ENCODE measurements around the gene NPPB. TPM values are rescaled to one million over a fixed set of nuclear protein-coding genes. Genes with fewer than 3 reads are reported as not detected.

The NPPB gene
- total and polyA plus RNA-seq, 9 of the 15 experiments (the other 6 are each of a cell fraction or from before 2014, with no cell fraction given): not detected

DNA sequence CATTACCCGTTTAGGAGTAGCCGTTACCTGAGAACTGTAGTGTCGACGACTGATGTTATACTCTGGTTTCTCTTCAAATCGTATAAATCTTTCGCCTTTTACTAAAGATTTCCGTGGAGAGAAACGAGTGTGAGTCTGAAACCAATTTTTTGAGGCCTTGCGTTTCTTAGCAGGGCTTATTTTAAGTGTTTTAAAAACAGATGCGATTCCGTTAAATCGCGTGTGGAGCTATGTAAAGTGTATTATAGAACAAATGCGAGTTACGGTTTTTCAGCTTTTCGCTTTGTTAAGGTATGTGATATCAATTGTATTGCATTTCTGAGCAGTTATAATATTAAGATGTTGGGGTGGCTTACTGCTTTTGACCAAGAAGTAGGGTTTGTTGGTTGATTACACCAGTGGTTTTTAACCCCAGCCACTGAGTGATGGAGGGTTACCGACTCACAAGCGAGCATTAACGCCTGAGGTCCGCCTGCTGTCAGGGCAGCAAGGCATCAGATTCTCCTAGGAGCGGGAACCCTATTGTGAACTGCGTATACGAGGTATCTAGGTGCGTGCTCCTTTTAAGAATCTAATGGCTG lies 49.4 kb upstream of the NPPB start (continued):
- TF ChIP-seq, protein P1, sequence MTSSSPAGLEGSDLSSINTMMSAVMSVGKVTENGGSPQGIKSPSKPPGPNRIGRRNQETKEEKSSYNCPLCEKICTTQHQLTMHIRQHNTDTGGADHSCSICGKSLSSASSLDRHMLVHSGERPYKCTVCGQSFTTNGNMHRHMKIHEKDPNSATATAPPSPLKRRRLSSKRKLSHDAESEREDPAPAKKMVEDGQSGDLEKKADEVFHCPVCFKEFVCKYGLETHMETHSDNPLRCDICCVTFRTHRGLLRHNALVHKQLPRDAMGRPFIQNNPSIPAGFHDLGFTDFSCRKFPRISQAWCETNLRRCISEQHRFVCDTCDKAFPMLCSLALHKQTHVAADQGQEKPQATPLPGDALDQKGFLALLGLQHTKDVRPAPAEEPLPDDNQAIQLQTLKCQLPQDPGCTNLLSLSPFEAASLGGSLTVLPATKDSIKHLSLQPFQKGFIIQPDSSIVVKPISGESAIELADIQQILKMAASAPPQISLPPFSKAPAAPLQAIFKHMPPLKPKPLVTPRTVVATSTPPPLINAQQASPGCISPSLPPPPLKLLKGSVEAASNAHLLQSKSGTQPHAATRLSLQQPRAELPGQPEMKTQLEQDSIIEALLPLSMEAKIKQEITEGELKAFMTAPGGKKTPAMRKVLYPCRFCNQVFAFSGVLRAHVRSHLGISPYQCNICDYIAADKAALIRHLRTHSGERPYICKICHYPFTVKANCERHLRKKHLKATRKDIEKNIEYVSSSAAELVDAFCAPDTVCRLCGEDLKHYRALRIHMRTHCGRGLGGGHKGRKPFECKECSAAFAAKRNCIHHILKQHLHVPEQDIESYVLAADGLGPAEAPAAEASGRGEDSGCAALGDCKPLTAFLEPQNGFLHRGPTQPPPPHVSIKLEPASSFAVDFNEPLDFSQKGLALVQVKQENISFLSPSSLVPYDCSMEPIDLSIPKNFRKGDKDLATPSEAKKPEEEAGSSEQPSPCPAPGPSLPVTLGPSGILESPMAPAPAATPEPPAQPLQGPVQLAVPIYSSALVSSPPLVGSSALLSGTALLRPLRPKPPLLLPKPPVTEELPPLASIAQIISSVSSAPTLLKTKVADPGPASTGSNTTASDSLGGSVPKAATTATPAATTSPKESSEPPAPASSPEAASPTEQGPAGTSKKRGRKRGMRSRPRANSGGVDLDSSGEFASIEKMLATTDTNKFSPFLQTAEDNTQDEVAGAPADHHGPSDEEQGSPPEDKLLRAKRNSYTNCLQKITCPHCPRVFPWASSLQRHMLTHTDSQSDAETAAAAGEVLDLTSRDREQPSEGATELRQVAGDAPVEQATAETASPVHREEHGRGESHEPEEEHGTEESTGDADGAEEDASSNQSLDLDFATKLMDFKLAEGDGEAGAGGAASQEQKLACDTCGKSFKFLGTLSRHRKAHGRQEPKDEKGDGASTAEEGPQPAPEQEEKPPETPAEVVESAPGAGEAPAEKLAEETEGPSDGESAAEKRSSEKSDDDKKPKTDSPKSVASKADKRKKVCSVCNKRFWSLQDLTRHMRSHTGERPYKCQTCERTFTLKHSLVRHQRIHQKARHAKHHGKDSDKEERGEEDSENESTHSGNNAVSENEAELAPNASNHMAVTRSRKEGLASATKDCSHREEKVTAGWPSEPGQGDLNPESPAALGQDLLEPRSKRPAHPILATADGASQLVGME (CRISPR knock-in tag; IDR thresholded peaks at IDR 0.05): no peak; the same call in 1 of the 2 replicates
- TF ChIP-seq HNRNPLL (IDR thresholded peaks at IDR 0.05; ENCODE audit: low read depth, low read length, poor library complexity, severe bottlenecking) (peak; percentile 81), DDX20 (tag; IDR thresholded peaks at IDR 0.05; ENCODE audit: low read depth) (peak; percentile 85), ZNF175 (CRISPR knock-in tag; IDR thresholded peaks at IDR 0.05; ENCODE audit: low read depth) (peak; percentile 93), ZNF445 (CRISPR knock-in tag; IDR thresholded peaks at IDR 0.05; ENCODE audit: low read depth) (peak; percentile 99), NFRKB (IDR thresholded peaks at IDR 0.05; ENCODE audit: low read depth) (peak; percentile 58; the same call in 1 of the 2 replicates), CSDE1 (IDR thresholded peaks at IDR 0.05) (peak in 1 of 2 experiments; percentile 100; a peak in 2 of 4 replicates), PTRF (tag; IDR thresholded peaks at IDR 0.05) (no peak), MYNN (IDR thresholded peaks at IDR 0.05) (peak; percentile 91), MYNN (CRISPR knock-in tag; IDR thresholded peaks at IDR 0.05) (no peak), MIER1 (IDR thresholded peaks at IDR 0.05; ENCODE audit: low read depth) (peak; percentile 52; the same call in 1 of the 2 replicates), KDM4B (IDR thresholded peaks at IDR 0.05; ENCODE audit: borderline replicate concordance in 2 of 2, low read depth in 1 of 2) (peak; percentile 85 to 99; a peak in 3 of 4 replicates), TAL1 (IDR thresholded peaks at IDR 0.05) (0 out of 2 replicates have a peak, but pooled peaks have one; percentile 38), ARHGAP35 (IDR thresholded peaks at IDR 0.05; ENCODE audit: partially characterized antibody) (peak; percentile 99), IFI16 (CRISPR knock-in tag; IDR thresholded peaks at IDR 0.05) (peak; percentile 3; the same call in 1 of the 2 replicates), RBM14 (IDR thresholded peaks at IDR 0.05; ENCODE audit: borderline replicate concordance, insufficient read depth, low read depth, low read length) (no peak), PHF8 (IDR thresholded peaks at IDR 0.05; ENCODE audit: borderline replicate concordance, low read length) (no peak), MECOM (CRISPR knock-in tag; IDR thresholded peaks at IDR 0.05) (peak; percentile 61)
- TF ChIP-seq, protein P2, sequence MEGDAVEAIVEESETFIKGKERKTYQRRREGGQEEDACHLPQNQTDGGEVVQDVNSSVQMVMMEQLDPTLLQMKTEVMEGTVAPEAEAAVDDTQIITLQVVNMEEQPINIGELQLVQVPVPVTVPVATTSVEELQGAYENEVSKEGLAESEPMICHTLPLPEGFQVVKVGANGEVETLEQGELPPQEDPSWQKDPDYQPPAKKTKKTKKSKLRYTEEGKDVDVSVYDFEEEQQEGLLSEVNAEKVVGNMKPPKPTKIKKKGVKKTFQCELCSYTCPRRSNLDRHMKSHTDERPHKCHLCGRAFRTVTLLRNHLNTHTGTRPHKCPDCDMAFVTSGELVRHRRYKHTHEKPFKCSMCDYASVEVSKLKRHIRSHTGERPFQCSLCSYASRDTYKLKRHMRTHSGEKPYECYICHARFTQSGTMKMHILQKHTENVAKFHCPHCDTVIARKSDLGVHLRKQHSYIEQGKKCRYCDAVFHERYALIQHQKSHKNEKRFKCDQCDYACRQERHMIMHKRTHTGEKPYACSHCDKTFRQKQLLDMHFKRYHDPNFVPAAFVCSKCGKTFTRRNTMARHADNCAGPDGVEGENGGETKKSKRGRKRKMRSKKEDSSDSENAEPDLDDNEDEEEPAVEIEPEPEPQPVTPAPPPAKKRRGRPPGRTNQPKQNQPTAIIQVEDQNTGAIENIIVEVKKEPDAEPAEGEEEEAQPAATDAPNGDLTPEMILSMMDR (IDR thresholded peaks at IDR 0.05 in 2 of 3, conservative IDR thresholded peaks at IDR 0.05 in 1 of 3; ENCODE audit: insufficient read depth in 2 of 3, low read depth in 1 of 3, low read length in 3 of 3): peak in 1 of 3 experiments; percentile 0; a peak in 1 of 6 replicates
- TF ChIP-seq, protein P3, sequence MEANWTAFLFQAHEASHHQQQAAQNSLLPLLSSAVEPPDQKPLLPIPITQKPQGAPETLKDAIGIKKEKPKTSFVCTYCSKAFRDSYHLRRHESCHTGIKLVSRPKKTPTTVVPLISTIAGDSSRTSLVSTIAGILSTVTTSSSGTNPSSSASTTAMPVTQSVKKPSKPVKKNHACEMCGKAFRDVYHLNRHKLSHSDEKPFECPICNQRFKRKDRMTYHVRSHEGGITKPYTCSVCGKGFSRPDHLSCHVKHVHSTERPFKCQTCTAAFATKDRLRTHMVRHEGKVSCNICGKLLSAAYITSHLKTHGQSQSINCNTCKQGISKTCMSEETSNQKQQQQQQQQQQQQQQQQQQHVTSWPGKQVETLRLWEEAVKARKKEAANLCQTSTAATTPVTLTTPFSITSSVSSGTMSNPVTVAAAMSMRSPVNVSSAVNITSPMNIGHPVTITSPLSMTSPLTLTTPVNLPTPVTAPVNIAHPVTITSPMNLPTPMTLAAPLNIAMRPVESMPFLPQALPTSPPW (CRISPR knock-in tag; IDR thresholded peaks at IDR 0.05): peak; percentile 68

Measured in K562 (cell line).